Stimulated activated CD4-positive, alpha-beta T cell treated with anti-CD3 and anti-CD28 coated beads, TNF-alpha, amount 100 ng/mL, for 4 hours (primary cell): ENCODE results near the gene MADD.
"Not testable (repeated sequence)": the region's sequence is repeated elsewhere in the genome, so short reads cannot be mapped to it uniquely, and the experiment has no call there.

ENCODE experiments used
- DNase-seq, 3 experiments: peaks; one replicate each; pipeline ENCODE4 v3.0.0-alpha.2; 2020; ENCODE audit warnings: low read depth in 3 of 3

The MADD gene

DNA sequence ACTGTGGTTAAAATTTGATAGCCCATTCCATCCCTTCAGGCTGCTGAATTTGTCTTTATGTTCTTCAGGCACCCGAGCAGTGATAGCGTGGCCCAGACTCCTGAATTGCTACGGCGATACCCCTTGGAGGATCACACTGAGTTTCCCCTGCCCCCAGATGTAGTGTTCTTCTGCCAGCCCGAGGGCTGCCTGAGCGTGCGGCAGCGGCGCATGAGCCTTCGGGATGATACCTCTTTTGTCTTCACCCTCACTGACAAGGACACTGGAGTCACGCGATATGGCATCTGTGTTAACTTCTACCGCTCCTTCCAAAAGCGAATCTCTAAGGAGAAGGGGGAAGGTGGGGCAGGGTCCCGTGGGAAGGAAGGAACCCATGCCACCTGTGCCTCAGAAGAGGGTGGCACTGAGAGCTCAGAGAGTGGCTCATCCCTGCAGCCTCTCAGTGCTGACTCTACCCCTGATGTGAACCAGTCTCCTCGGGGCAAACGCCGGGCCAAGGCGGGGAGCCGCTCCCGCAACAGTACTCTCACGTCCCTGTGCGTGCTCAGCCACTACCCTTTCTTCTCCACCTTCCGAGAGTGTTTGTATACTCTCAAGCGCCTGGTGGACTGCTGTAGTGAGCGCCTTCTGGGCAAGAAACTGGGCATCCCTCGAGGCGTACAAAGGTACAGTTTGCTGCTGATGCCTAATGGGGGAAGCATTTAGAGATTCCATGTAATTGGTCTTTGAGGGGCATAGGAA is 4.7 kb downstream of the MADD start:
- DNase-seq = no peak

DNA sequence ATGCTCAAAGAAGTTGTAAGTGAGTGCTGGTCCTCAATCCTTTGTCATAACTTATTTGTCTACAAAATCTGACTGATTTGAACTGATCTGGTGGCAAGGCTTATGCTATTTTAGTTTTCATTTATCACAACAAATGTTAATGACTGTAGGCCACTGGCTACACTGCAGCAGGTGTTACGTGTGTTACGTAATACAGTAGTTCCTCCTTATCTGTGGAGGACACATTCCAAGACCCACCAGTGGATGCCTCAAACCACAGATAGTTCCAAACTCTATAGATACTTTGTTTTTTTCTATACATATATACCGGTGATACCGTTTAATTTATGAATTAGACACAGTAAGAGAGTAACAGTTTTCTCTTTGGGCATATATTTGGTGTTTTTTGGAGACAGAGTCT is 7.0 kb downstream of the MADD start:
- DNase-seq = no peak

DNA sequence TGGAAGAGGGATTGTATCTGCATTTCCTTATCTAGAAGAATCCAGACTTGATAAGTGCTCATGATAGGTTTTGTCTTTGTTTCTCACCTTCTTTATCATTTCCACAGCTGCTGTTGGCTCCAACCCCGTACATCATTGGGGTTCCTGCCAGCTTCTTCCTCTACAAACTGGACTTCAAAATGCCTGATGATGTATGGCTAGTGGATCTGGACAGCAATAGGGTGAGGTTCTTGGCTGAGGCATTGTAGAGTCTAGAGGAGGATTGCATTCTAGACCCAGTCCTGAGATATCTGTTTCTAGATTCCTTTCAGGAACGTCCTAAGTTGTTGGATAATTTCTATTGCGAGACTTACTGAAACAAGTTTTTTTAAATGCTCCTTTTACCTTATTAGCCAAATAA is 8.1 kb downstream of the MADD start:
- no peak for DNase-seq

DNA sequence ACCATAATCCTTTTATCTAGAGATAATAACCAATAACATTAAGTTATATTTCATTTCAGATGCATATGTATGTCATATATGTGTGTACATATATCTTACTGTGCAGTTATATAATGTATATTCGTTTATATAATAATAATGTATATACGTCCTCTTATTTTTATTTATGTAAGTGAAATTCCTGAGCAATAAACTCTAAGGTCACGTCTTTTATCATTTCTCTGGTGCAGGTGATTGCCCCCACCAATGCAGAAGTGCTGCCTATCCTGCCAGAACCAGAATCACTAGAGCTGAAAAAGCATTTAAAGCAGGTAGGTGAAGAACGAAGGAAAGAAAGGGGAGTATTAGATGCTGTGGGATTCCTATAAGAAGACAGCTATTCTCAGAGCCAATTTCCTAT is 8.8 kb downstream of the MADD start:
- DNase-seq = no peak

DNA sequence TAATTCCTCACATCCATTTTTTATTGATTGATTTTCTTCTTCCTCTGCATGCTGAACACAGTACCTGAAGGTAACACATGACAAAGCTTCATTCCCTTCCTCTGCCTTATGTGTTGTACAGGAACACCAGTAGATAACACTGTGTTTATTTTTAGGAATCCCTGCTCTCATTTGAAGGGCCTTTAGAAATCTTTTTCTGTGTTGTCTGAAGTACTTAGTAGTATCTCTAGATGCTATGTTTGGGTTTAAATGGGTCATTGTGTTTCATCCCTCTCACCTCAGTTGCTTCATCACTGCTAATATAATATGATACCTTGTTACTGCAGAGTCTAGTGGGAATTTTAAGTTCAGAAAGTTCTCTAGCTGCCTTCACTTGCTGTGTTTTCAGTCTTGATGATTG is 10.2 kb downstream of the MADD start:
- no peak for DNase-seq

DNA sequence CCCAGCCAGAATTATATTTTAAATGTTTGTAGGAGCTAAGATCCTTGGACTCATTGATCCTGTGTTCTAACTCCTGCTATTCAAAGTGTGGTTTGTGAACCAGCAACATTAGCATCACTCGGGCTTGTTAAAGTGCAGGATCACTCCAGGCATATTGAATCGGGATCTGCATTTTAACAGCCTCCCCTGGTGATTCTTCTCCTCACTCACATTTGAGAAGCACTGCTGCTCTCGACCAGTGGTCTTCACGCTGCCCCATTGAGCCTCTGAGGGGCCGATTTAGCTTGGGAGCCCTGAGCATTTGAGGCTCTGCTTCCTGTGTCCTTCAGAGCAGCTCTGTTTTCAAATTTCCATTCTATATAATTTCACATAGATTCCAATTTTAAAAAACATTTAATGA is 10.9 kb downstream of the MADD start:
- DNase-seq = no peak

DNA sequence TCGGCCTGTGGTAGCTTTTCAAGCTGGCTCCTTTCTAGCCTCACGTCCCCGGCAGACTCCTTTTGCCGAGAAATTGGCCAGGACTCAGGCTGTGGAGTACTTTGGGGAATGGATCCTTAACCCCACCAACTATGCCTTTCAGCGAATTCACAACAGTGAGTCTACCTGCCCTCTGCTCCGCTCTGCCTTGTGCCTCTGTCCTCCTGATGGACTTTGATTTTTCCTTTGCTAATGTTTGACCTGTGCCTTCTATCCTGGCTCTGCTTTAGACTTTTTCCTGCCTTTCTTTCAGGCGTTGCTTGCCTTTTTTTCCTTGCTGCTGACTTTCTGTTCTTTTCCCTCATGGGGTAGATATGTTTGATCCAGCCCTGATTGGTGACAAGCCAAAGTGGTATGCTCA is 12.5 kb downstream of the MADD start:
- DNase-seq = no peak

DNA sequence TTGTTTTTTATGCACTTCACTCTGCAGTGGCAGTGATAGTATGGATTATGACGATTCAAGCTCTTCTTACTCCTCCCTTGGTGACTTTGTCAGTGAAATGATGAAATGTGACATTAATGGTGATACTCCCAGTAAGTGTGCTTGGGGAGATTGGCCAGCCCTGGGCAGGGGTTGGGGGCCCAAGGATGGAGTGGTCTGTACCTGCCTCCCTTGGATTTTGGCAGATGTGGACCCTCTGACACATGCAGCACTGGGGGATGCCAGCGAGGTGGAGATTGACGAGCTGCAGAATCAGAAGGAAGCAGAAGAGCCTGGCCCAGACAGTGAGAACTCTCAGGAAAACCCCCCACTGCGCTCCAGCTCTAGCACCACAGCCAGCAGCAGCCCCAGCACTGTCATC is 14.2 kb downstream of the MADD start:
- DNase-seq = no peak

DNA sequence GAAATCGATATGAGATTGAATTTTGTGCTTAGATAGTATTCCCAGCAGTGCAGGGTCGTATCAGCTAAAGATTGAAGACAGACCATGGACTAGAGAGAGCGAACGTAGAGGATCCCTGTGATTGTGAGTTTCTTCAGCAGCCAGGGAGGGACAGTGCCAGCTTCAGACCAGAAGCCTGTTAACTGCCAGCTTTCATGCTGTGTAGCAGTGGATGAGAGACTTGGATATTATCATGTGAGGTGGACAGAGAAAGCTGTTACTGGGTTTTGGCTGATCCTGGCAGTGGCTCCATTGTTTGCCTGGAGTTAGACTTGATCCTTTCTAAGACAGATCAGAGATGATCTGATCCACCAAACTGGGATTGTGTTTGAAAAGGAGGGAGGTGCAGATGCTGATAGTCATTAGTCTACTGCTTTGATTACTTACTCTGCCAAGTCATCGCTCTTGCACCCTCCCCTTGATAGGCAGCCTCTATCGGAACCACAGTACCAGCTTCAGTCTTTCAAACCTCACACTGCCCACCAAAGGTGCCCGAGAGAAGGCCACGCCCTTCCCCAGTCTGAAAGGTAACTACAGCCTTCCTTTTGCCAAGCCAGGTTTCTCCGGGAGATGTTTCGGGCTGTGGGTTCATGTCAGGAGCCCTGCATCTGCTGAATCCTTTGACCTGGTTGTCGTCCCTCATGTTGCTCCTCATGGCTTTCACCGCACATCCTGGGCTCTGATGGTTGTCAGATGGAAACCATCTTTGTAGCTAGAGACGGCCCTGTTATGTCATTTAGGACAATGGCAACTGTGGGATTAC is 16.2 kb downstream of the MADD start:
- DNase-seq = no peak

DNA sequence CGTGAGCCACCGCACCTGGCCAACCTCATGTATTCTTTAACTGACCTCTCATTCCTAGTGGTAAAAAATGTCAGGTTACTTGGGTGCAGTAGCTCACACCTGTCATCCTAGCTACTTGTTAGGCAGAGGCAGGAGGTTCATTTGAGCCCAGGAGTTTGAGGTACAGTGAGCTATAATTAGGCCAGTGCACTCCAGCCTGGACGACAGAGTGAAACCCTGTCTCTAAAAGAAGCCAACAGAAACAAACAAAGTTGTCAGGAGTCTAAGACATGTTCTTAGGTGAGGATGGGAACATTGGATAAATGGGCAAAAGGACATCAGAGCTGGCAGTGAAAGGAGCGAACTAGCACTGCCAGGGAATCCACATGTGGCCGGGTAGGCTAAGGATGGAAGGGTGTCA is 18.1 kb downstream of the MADD start:
- no peak for DNase-seq

DNA sequence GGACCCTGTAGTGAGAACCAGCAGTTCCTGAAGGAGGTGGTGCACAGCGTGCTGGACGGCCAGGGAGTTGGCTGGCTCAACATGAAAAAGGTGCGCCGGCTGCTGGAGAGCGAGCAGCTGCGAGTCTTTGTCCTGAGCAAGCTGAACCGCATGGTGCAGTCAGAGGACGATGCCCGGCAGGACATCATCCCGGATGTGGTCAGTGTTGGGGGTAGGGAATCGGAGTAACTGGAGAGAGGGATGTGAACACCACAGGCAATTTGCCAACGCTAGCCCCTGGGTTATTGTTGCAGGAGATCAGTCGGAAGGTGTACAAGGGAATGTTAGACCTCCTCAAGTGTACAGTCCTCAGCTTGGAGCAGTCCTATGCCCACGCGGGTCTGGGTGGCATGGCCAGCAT is 19.9 kb downstream of the MADD start:
- DNase-seq = no peak

DNA sequence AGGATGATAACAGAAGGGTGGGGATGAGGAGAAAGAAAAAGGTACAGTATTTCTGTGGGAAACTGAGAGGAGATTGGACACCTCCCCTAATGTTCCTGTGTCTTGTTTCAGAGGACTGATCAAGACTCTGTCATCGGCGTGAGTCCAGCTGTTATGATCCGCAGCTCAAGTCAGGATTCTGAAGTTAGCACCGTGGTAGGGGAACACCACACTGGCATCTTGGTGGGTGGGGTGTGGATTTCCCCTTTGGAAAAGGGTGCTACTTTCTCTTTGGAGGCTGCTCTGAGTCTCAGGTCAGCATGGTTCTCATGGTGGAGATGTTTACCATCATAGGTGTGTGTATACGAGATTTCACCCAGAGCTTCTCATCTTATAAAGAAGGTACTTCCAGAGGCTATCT is 25.5 kb downstream of the MADD start:
- DNase-seq = no peak

DNA sequence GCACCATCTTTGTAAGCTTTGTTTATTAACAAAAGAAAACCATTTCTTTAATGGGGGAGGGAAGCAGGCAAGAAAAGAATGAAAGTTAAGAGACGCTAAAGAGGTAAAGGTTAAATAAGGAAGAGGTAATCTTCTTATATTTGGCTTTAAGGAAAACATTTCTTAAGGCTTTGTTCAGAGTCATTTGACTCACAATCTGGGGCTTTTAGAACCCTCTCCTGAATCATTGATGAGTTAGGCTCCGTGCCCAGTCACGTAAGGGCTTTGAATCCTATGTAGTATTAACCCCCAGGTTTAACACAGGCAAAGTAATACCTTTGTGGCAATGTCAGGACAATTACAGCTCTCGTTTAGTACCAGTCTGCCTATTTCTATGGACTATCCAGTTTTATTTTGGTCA is 26.1 kb downstream of the MADD start:
- no peak for DNase-seq

DNA sequence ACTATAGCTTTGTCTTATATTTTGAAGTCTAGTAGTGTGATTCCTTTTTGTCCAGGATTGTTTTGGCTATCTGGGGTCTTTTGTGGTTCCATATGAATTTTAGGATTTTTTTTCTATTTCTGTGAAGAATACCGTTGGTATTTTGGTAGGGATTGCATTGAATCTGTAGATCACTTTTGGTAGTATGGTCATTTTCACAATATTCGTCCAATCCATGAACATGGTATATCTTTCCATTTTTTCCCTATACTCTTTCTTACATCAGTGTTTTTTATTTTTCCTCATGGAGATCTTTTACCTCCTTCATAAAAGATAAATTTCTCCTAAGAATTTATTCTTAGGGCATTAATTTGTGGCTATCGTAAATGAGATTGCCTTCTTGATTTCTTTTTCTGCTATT is 29.1 kb downstream of the MADD start:
- DNase-seq = no peak

DNA sequence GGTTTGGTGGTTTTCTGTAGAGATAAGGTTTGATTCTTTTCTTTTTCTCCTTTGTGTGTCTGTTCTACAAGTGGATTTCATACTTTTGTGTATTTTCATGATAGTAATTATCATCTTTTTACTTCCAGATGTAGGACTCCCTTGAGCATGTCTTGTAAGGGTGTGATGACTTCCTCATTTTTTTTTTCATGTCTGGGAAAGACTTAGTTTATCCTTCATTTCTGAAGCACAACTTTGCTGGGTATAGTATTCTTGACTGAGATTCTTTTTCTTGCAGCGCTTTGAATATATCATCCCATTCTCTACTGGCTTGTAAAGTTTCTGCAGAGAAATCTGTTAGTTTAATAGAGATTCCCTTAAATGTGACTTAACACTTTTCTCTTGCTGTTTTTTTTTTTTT is 32.9 kb downstream of the MADD start:
- no peak for DNase-seq

DNA sequence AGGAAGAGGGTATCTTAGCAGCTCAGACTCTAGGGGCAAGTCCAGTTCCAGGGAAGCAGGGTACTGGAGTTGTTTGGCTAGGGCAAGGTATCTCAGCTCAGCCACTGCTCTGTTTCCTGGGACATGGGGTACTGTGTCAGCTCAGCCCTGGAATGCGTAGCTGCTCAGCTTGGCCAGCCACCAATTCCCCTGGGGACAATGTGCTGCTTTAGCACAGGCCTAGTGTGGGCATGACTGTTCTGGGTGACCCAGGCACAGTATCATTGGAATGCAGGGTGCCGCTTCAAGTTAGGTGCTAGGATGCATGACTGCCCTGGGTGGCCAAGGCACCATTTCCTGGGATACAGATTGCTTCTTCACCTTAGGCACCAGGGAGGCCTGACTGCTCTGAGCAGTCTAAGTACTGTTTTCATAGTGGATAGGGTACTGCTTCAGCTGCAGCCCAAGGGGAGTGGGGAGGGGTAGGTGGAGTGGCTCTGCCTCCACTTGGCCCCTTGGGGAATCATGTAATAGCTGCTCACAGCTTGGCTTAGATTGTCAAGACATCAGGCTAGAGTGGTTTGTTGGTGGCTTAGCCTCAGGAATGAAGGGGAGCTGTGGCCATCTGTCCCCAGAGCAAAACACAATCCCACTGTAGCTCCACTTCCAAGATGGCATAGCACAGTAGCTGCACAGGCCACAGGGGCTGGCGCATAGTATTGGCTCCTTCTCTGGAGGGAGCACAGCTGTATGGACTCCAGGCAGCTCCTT is 36.0 kb downstream of the MADD start:
- DNase-seq = no peak

DNA sequence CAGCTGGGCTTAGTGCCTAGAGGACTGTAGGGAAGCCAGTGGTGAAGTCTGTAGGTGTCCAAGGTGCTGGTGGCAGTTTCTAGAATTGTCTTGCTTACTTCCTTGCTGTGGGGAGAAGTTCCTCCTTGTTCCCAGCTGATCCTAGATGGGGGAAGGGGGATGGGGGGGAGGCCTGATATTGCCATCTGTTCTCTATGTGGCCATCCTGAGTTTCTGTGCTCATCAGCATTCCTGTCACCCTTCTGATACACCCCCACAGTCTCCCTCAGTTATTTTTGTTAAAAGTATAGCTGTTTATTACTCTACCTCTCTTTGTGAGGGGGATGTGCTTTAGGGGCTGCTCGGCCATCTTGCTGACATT is 36.5 kb downstream of the MADD start:
- no peak for DNase-seq

DNA sequence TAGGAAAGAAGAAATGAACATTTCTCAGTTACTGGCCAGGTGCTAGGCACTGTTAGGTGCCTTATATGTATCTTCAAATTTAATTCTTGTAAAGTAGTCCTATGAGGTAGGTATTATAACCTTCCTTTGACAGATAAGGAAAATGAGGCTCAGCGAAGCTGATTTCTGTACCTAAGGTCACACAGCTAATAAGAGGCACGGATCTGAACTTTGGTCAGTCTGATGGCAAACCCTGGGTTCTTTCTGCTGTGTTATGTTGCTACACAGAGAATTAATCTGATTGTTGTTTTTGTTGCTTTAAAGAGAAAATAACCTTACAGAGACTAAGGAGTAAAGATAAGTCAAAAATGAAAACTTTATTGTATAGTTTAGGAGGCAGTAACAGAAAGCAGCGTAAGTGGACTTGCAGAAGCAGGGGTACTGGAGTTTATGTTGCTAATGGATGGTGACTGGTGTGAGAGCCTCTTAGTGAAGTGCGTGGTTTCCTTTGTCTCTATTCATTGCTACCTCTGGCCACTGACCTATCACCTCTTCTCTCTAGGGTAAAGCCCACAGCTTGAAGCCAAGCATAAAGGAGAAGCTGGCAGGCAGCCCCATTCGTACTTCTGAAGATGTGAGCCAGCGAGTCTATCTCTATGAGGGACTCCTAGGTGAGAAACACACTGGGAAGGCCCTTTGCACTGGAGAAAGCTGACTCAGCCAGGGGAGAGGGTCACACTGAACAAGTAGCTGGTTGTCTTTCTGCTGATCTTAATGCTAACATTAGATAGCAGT is 38.3 kb downstream of the MADD start:
- DNase-seq = no peak

DNA sequence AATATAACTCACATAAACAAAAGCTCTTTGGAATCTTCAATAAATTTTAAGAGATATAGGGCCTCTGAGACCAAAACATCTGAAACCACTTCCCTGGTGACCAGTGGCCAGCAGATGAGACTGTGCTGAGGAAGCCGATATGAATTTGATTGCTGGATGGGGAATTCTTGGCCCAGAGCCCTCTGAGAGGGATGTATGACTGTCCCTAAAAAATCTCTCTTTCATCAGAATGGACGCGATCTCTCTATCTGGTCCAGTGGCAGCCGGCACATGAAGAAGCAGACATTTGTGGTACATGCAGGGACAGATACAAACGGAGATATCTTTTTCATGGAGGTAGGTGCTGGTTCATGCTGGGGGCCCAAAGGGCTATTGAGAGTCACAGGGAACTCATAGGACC is 45.1 kb downstream of the MADD start:
- no peak for DNase-seq

DNA sequence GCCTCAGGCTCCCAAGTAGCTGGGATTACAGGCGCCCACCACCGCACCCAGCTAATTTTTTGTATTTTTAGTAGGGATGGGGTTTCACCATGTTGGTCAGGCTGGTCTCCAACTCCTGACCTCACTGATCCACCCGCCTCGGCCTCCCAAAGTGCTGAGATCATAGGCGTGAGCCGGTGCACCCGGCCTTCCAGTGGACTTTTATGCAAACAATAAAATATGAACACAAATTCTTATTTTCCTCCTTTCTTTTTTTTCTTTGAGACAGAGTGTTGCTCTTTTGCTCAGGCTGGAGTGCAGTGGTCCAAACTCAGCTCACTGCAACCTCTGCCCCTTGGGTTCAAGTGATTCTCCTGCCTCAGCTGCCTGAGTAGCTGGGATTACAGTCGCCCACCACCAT is 46.6 kb downstream of the MADD start:
- DNase-seq = not testable (repeated sequence)

DNA sequence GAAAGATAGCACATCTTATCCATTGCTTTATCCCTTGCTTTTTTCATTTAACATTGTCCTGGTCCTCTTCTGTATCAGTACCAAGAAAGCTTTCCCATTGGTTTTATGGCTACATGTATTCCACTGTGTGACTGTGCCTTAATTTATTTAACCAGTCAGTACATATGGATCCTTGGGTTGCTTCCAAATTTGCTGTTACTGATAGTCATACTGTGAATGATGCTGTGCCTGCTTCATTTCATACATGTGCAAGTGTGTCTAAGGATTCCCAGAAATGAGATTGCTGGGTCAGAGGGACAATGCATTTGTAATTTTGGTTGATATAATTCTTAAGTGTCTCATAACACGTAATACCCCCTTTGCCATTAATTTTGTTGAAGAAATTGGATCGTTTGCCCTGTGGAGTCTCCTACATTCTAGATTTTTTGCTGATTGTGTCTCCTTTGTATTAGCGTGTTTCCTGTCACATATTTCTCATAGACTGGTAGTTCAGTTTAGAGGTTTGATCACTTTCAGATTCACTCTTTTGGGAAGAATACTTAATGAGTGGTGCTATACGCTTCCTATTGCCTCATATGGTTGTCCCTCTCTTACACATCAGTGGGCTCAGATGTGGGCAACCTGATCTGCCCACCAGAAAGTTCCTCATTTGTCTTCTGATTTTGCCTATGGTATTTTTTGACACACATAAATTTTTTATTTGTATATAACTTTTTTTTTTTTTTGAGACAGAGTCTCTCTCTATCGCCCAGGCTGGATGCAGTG is 47.3 kb downstream of the MADD start:
- no peak for DNase-seq
